Tibial nerve (tissue), 4 donors: ENCODE measurements around the gene INTS2. TPM values are rescaled to one million over a fixed set of nuclear protein-coding genes. Genes with fewer than 3 reads are reported as not detected.
"Not testable (repeated sequence)": the region's sequence is repeated elsewhere in the genome, so short reads cannot be mapped to it uniquely, and the experiment has no call there.

Source experiments
- DNase-seq, 2 donors: peaks; one replicate each; pipeline ENCODE4 v3.0.0-alpha.2; 2019; ENCODE audit warnings: low spot score in 2 of 2
- H3K27ac ChIP-seq, 4 donors: fragments of 200-600 bp; sonication (generic) in 3 of 4; one replicate each; pipeline ENCODE4 v1.5.1; 2017 to 2019; ENCODE audit warnings: mild to moderate bottlenecking in 1 of 4
- H3K27me3 ChIP-seq, 2 donors: fragments of 200-600 bp; sonication (generic) in 1 of 2; one replicate each; pipeline versions ENCODE4 v1.5.1 to v1.6.0; 2017 to 2019
- H3K36me3 ChIP-seq, 3 donors: fragments of 200-600 bp; sonication (generic); one replicate each; pipeline ENCODE4 v1.5.1; 2018 to 2019
- H3K4me1 ChIP-seq, 4 donors: fragments of 200-600 bp; sonication (generic) in 3 of 4; one replicate each; pipeline ENCODE4 v1.5.1; 2017 to 2019
- H3K4me3 ChIP-seq, 4 donors: fragments of 200-600 bp; sonication (generic) in 3 of 4; one replicate each; pipeline ENCODE4 v1.5.1; 2017 to 2019; ENCODE audit warnings: mild to moderate bottlenecking in 1 of 4, moderate library complexity in 1 of 4
- H3K9me3 ChIP-seq, 4 donors: fragments of 200-600 bp; sonication (generic) in 3 of 4; one replicate each; pipeline ENCODE4 v1.5.1; 2017 to 2019
- EP300 ChIP-seq, 2 donors: sonication (generic); formaldehyde crosslinking; IDR thresholded peaks; one replicate each; pipeline ENCODE4 v1.6.1; 2017; ENCODE audit warnings: antibody characterized with exemption in 2 of 2, mild to moderate bottlenecking in 1 of 2
- POLR2A ChIP-seq, 2 donors: fragments of 450-650 bp; IDR thresholded peaks; one replicate each; pipeline ENCODE4 v1.6.1; 2017; ENCODE audit warnings: antibody characterized with exemption in 2 of 2, mild to moderate bottlenecking in 2 of 2, moderate library complexity in 2 of 2
- WGBS, 2 donors: methylation state at CpG; one replicate each; pipeline ENCODE4 v1.1.5; 2018; 5-methylcytosine and 5-hydroxymethylcytosine counted together
- total RNA-seq, 4 donors: library from RNA; depleted of rRNA; stranded (reverse); fragments of >200 nt; gene quantifications; one replicate each; pipeline ENCODE4 v1.1.0, GENCODE V29; 2016
- TF ChIP-seq, protein P1 (sequence below), 5 experiments: fragments of 200-600 bp in 3 of 5; fragments of 450-650 bp in 2 of 5; sonication (generic) in 3 of 5; IDR thresholded peaks; one replicate each; pipeline ENCODE4 v1.5.1; 2016 to 2019; ENCODE audit warnings: antibody characterized with exemption in 5 of 5, mild to moderate bottlenecking in 3 of 5, moderate library complexity in 2 of 5

INTS2 gene
- total RNA-seq, 4 donors from 2014 or later = 10.0 to 15.5 (median 13.0) TPM

GRCh38 chr17:61895391-61895790 is 32.4 kb downstream of the INTS2 start:
- no peak overlapping the region for H3K4me3 ChIP-seq
- 30 to 69% methylated on average over 2 of the region's 2 CpGs for WGBS, 2 donors
- H3K27ac ChIP-seq = no peak overlapping the region
- no peaks in the 10 kb centered on the region for H3K9me3 ChIP-seq
- no peak for DNase-seq
- peaks cover 0 to 76% (median 4%) of the 10 kb centered on the region in 3 donors for H3K36me3 ChIP-seq
- no peaks in the 10 kb centered on the region for H3K27me3 ChIP-seq
- TF ChIP-seq, protein P1, sequence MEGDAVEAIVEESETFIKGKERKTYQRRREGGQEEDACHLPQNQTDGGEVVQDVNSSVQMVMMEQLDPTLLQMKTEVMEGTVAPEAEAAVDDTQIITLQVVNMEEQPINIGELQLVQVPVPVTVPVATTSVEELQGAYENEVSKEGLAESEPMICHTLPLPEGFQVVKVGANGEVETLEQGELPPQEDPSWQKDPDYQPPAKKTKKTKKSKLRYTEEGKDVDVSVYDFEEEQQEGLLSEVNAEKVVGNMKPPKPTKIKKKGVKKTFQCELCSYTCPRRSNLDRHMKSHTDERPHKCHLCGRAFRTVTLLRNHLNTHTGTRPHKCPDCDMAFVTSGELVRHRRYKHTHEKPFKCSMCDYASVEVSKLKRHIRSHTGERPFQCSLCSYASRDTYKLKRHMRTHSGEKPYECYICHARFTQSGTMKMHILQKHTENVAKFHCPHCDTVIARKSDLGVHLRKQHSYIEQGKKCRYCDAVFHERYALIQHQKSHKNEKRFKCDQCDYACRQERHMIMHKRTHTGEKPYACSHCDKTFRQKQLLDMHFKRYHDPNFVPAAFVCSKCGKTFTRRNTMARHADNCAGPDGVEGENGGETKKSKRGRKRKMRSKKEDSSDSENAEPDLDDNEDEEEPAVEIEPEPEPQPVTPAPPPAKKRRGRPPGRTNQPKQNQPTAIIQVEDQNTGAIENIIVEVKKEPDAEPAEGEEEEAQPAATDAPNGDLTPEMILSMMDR (IDR thresholded peaks at IDR 0.05) = no peak
- no peak for TF ChIP-seq POLR2A (IDR thresholded peaks at IDR 0.05)
- TF ChIP-seq EP300 (IDR thresholded peaks at IDR 0.05) = no peak
- no peaks in the 10 kb centered on the region for H3K4me1 ChIP-seq

DNA sequence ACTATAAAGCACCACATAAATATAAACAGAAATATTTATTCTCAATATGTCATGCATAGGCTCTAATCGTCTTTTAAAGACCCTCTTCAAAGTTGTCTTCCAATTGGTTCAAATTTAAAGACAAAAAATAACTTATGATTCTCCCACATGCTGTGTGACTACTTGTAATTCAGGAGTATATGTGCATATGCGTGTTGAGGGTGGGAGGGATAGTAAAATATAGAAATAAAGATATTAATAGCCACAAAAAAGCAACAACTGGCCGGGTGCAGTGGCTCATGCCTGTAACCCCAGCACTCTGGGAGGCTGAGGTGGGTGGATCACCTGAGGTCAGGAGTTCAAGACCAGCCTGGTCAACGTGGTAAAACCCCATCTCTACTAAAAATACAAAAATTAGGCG is 33.5 kb downstream of the INTS2 start:
- not testable (repeated sequence) for H3K27ac ChIP-seq, H3K4me1 ChIP-seq, H3K9me3 ChIP-seq, H3K4me3 ChIP-seq, H3K27me3 ChIP-seq, DNase-seq
- H3K36me3 ChIP-seq = peaks cover 0 to 78% (median 4%) of the 10 kb centered on the region in 3 donors
- 87 to 90% methylated on average over 5 of the region's 5 CpGs for WGBS, 2 donors

GRCh38 chr17:61887733-61888132 is 40.0 kb downstream of the INTS2 start:
- DNase-seq, H3K27ac ChIP-seq, H3K4me1 ChIP-seq, H3K27me3 ChIP-seq, H3K9me3 ChIP-seq, H3K4me3 ChIP-seq: not testable (repeated sequence)
- WGBS, 2 donors = 94 to 95% methylated on average over 6 of the region's 6 CpGs
- H3K36me3 ChIP-seq = peaks cover 0 to 95% (median 0%) of the 10 kb centered on the region in 3 donors

DNA sequence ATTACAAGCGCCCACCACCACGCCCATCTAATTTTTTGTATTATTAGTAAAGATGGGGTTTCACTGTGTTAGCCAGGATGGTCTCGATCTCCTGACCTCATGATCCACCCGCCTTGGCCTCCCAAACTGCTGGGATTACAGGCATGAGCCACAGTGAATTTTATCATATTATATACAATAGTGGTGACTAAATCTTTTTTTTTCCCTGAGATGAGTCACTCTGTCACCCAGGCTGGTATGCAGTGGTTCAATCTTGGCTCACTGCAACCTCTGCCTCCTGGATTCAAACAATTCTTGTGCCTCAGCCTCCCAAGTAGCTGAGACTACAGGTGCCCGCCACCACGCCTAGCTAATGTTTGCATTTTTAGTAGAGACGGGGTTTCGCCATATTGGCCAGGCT is 41.9 kb downstream of the INTS2 start:
- H3K4me3 ChIP-seq, H3K4me1 ChIP-seq, H3K27me3 ChIP-seq, H3K27ac ChIP-seq, H3K9me3 ChIP-seq, DNase-seq: not testable (repeated sequence)
- H3K36me3 ChIP-seq = peaks cover 0 to 95% (median 0%) of the 10 kb centered on the region in 3 donors
- WGBS, 2 donors = 97 to 99% methylated on average over 8 of the region's 8 CpGs

DNA sequence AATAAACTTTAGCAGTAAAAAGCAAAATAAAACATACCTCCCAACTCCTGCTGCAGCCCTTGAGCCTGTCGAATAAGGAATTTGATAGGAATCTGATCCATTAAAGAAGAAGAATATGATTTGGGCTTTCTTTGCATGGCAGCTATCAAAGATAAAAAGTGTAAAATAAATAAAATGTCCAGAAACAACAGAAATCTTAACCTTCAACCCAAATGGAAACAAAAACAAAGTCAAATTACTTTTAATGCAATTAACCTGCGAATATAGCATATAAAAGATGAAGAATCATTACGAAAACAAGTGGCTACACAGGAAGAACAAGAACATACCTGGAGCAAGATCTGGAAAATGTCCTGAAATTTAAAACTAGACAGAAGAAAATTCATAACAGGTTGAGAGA is 42.9 kb downstream of the INTS2 start:
- Histone ChIP-seq H3K27me3 (no peaks in the 10 kb centered on the region), H3K36me3 (peaks cover 0 to 95% (median 0%) of the 10 kb centered on the region in 3 donors), H3K27ac (no peak overlapping the region), H3K4me3 (no peak overlapping the region), H3K4me1 (no peaks in the 10 kb centered on the region), H3K9me3 (no peaks in the 10 kb centered on the region)
- WGBS, 2 donors = 90% methylated on average over 3 of the region's 3 CpGs
- TF ChIP-seq EP300 (IDR thresholded peaks at IDR 0.05) (no peak), POLR2A (IDR thresholded peaks at IDR 0.05) (no peak)
- TF ChIP-seq, protein P1 (IDR thresholded peaks at IDR 0.05) = no peak
- DNase-seq = no peak

DNA sequence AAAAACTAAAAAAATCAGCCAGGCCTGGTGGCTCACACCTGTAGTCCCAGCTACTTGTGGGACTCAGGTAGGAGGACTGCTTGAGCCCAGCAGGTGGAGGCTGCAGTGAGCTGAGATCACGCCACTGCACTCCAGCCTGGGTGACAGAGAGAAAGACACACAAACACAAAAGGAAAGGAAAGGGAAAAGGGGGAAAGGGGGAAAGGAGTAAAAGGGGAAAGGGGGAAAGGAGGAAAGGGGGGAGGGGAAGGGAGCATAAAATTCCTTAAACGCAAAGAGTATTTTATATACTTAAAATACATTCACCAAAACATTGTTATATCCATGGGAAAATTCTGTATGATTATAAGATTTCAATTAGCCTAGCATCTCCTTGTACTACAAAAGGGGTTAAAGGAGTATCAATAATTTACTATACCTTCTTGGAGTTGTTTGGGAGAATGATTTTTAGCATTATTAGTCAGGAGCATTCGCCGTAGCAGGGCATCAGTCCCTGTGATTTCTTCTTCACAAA is 47.1 kb downstream of the INTS2 start:
- no peaks in the 10 kb centered on the region for H3K9me3 ChIP-seq
- TF ChIP-seq, protein P1 (IDR thresholded peaks at IDR 0.05) = no peak
- TF ChIP-seq EP300 (IDR thresholded peaks at IDR 0.05) (no peak), POLR2A (IDR thresholded peaks at IDR 0.05) (no peak)
- H3K27me3 ChIP-seq = no peaks in the 10 kb centered on the region
- no peak for DNase-seq
- no peak overlapping the region for H3K27ac ChIP-seq
- H3K36me3 ChIP-seq = peaks cover 0 to 94% (median 0%) of the 10 kb centered on the region in 3 donors
- H3K4me1 ChIP-seq = no peaks in the 10 kb centered on the region
- H3K4me3 ChIP-seq = no peak overlapping the region
- 97% methylated on average over 4 of the region's 4 CpGs for WGBS, 2 donors
